H1 (cell line): Measurements from ENCODE around the gene LCNL1. TPM values are rescaled to one million over a fixed set of nuclear protein-coding genes. Genes with fewer than 3 reads are reported as not detected.

Experiments used
- CTCF ChIA-PET: fragments of 300-600 bp; sonication (Branson Sonifier 250); formaldehyde crosslinking; loops from one replicate; lab custom pipeline; 2021; ENCODE audit not compliant: partially characterized antibody; lab: Charles Lee
- POLR2A ChIA-PET: fragments of 300-600 bp; sonication (Branson Sonifier 250); formaldehyde crosslinking; loops from one replicate; lab custom pipeline; 2021; ENCODE audit warnings: inconsistent platforms; ENCODE audit not compliant: partially characterized antibody; lab: Charles Lee
- DNase-seq, 2 experiments: peaks; one replicate each; pipeline versions ENCODE4 v3.0.0 to v3.0.0-alpha.2; 2010 to 2022; ENCODE audit warnings: low spot score in 2 of 2, low read depth in 1 of 2, mixed read lengths in 1 of 2
- FAIRE-seq: peaks from 2 replicates; lab custom pipeline; 2011; peaks lifted over from hg19 to GRCh38; lab: Jason Lieb, UNC
- H2AFZ ChIP-seq: 2 replicates; pipeline ENCODE4 v1.8.1; 2012; ENCODE audit warnings: low read length, inconsistent platforms
- H2AK5ac ChIP-seq: 2 replicates; pipeline ENCODE4 v1.6.1; 2013; ENCODE audit warnings: low read depth, low read length
- H2BK120ac ChIP-seq: replicated peaks from 2 replicates; pipeline ENCODE3; 2013; ENCODE audit warnings: low read depth, low read length, inconsistent platforms
- H2BK12ac ChIP-seq: 2 replicates; pipeline ENCODE4 v1.6.1; 2013; ENCODE audit warnings: low read depth, low read length
- H2BK15ac ChIP-seq: 2 replicates; pipeline ENCODE4 v1.6.1; 2013; ENCODE audit warnings: low read length
- H2BK20ac ChIP-seq: 2 replicates; pipeline ENCODE4 v1.6.1; 2013; ENCODE audit warnings: low read length
- H2BK5ac ChIP-seq: 2 replicates; pipeline ENCODE4 v1.6.1; 2013; ENCODE audit warnings: low read depth, low read length
- H3K14ac ChIP-seq: 2 replicates; pipeline ENCODE4 v1.6.1; 2013; ENCODE audit warnings: inconsistent platforms; ENCODE audit not compliant: insufficient read length
- H3K18ac ChIP-seq: 2 replicates; pipeline ENCODE4 v1.6.1; 2013; ENCODE audit warnings: low read length; ENCODE audit errors: extremely low read depth
- H3K23ac ChIP-seq: 2 replicates; pipeline ENCODE4 v1.6.1; 2013; ENCODE audit warnings: inconsistent platforms; ENCODE audit not compliant: insufficient read length
- H3K23me2 ChIP-seq: 2 replicates; pipeline ENCODE4 v1.6.1; 2013; ENCODE audit warnings: low read depth, low read length
- H3K27ac ChIP-seq: 2 replicates; pipeline ENCODE4 v1.6.1; 2011; ENCODE audit warnings: low read depth, low read length, inconsistent platforms
- H3K27me3 ChIP-seq, 4 experiments: replicated peaks in 1 of 4; 1 replicate in 1 of 4; 2 replicates in 3 of 4; pipeline versions ENCODE4 v1.6.1 to v1.8.1; 2011 to 2013; ENCODE audit warnings: low read length in 3 of 4, mild to moderate bottlenecking in 3 of 4, inconsistent platforms in 2 of 4, mixed read lengths in 2 of 4, moderate library complexity in 1 of 4; ENCODE audit not compliant: control insufficient read depth in 3 of 4, insufficient read depth in 3 of 4; ENCODE audit errors: extremely low read depth in 1 of 4
- H3K36me3 ChIP-seq, 4 experiments: 2 replicates each; pipeline versions ENCODE4 v1.6.1 to v1.8.1; 2011 to 2013; ENCODE audit warnings: mild to moderate bottlenecking in 4 of 4, low read length in 3 of 4, moderate library complexity in 2 of 4, control low read depth in 1 of 4, inconsistent platforms in 1 of 4; ENCODE audit not compliant: insufficient read depth in 4 of 4, control insufficient read depth in 2 of 4
- H3K4ac ChIP-seq: replicated peaks from 2 replicates; pipeline ENCODE3; 2013; ENCODE audit warnings: low read length, low read depth, mixed read lengths, inconsistent platforms; ENCODE audit not compliant: insufficient read length
- H3K4me1 ChIP-seq, 4 experiments: replicated peaks in 1 of 4; 1 replicate in 1 of 4; 2 replicates in 3 of 4; pipeline versions ENCODE4 v1.6.1 to v1.8.1; 2011 to 2013; ENCODE audit warnings: low read length in 3 of 4, inconsistent platforms in 2 of 4, mixed read lengths in 1 of 4; ENCODE audit not compliant: insufficient read depth in 4 of 4, control insufficient read depth in 3 of 4
- H3K4me2 ChIP-seq, 2 experiments: 2 replicates each; pipeline versions ENCODE4 v1.6.1 to v1.8.1; 2011 to 2013; ENCODE audit warnings: low read depth in 2 of 2, low read length in 2 of 2, control low read depth in 1 of 2, inconsistent platforms in 1 of 2, mild to moderate bottlenecking in 1 of 2; ENCODE audit not compliant: insufficient read depth in 1 of 2
- H3K4me3 ChIP-seq, 4 experiments: fragments of 200-600, 300-600 bp in 1 of 4; sonication (generic), shearing (Covaris generic), sonication (Bioruptor Twin) in 1 of 4; 2 replicates each; pipeline versions ENCODE4 v1.5.1 to v1.8.1; 2011 to 2016; ENCODE audit warnings: low read length in 4 of 4, low read depth in 3 of 4, control low read depth in 2 of 4, inconsistent platforms in 2 of 4, mild to moderate bottlenecking in 2 of 4, mixed read lengths in 1 of 4, moderate library complexity in 1 of 4; ENCODE audit not compliant: insufficient read depth in 2 of 4; ENCODE audit errors: extremely low read depth in 1 of 4
- H3K56ac ChIP-seq: replicated peaks from 2 replicates; pipeline ENCODE3; 2013; ENCODE audit warnings: low read depth, mild to moderate bottlenecking, mixed read lengths, low read length, inconsistent platforms; ENCODE audit not compliant: insufficient read length
- H3K79me1 ChIP-seq: 2 replicates; pipeline ENCODE4 v1.6.1; 2013; ENCODE audit warnings: low read depth, low read length, control low read depth
- H3K79me2 ChIP-seq, 2 experiments: 2 replicates each; pipeline versions ENCODE4 v1.6.1 to v1.8.1; 2012 to 2013; ENCODE audit warnings: low read length in 2 of 2, mild to moderate bottlenecking in 2 of 2, inconsistent platforms in 1 of 2; ENCODE audit not compliant: insufficient read depth in 2 of 2, control insufficient read depth in 1 of 2
- H3K9ac ChIP-seq, 4 experiments: replicated peaks in 1 of 4; 1 replicate in 1 of 4; 2 replicates in 3 of 4; pipeline versions ENCODE4 v1.6.1 to v1.8.1; 2011 to 2013; ENCODE audit warnings: low read depth in 3 of 4, low read length in 3 of 4, control low read depth in 2 of 4, mild to moderate bottlenecking in 2 of 4, moderate library complexity in 2 of 4, inconsistent platforms in 1 of 4; ENCODE audit errors: extremely low read depth in 1 of 4
- H3K9me3 ChIP-seq, 2 experiments: 2 replicates each; pipeline versions ENCODE4 v1.6.1 to v1.8.1; 2012 to 2013; ENCODE audit warnings: mild to moderate bottlenecking in 2 of 2, moderate library complexity in 2 of 2, control low read depth in 1 of 2, inconsistent platforms in 1 of 2, low read depth in 1 of 2, low read length in 1 of 2, mixed read lengths in 1 of 2; ENCODE audit not compliant: insufficient read depth in 2 of 2
- H4K20me1 ChIP-seq, 2 experiments: replicated peaks in 1 of 2; 2 replicates each; pipeline versions ENCODE3 to v1.8.1; 2011 to 2013; ENCODE audit warnings: inconsistent platforms in 2 of 2, low read length in 2 of 2, mild to moderate bottlenecking in 1 of 2; ENCODE audit not compliant: insufficient read depth in 2 of 2, control insufficient read depth in 1 of 2
- H4K5ac ChIP-seq: 2 replicates; pipeline ENCODE4 v1.6.1; 2013; ENCODE audit warnings: low read length, low read depth, mixed read lengths, inconsistent platforms; ENCODE audit not compliant: insufficient read length
- H4K8ac ChIP-seq: 2 replicates; pipeline ENCODE4 v1.8.0; 2013; ENCODE audit warnings: mild to moderate bottlenecking, moderate library complexity, low read length, inconsistent platforms; ENCODE audit not compliant: insufficient read depth; ENCODE audit errors: extremely low read depth
- H4K91ac ChIP-seq: replicated peaks from 2 replicates; pipeline ENCODE3; 2013; ENCODE audit warnings: low read length, mixed read lengths, inconsistent platforms; ENCODE audit not compliant: insufficient read length
- ATF2 ChIP-seq: IDR thresholded peaks from 2 replicates; pipeline ENCODE4 v1.6.1; 2012; ENCODE audit warnings: low read length, inconsistent platforms
- CHD2 ChIP-seq: IDR thresholded peaks from 2 replicates; pipeline ENCODE4 v1.6.1; 2012; ENCODE audit warnings: low read length, improper control_type of control experiment
- KDM1A ChIP-seq: fragments of 200-600, 300-600 bp; sonication (generic); IDR thresholded peaks from 2 replicates; pipeline ENCODE4 v1.7.1; 2016; ENCODE audit warnings: mild to moderate bottlenecking, low read length, borderline replicate concordance
- PHF8 ChIP-seq: fragments of 200-600 bp; sonication (generic); conservative IDR thresholded peaks from 2 replicates; pipeline ENCODE4 v1.7.1; 2012; ENCODE audit warnings: low read depth, mild to moderate bottlenecking, inconsistent platforms, low read length, moderate library complexity
- RXRA ChIP-seq: IDR thresholded peaks from 2 replicates; pipeline ENCODE4 v1.6.1; 2011; ENCODE audit warnings: low read depth, mild to moderate bottlenecking, low read length, moderate library complexity; ENCODE audit not compliant: insufficient read depth
- TBP ChIP-seq: IDR thresholded peaks from 2 replicates; pipeline ENCODE4 v1.6.1; 2011; ENCODE audit warnings: low read depth, low read length, improper control_type of control experiment
- TEAD4 ChIP-seq: IDR thresholded peaks from 2 replicates; pipeline ENCODE4 v1.6.1; 2012; ENCODE audit warnings: low read depth, low read length, inconsistent platforms, mixed read lengths
- WGBS, 2 experiments: shearing (Covaris generic) in 1 of 2; methylation state at CpG; one replicate each; pipeline versions ENCODE4 v1.1.6 to v1.1.7; 2013 to 2015; ENCODE audit warnings: low lambda C conversion rate in 2 of 2, mixed read lengths in 2 of 2, inconsistent platforms in 1 of 2, low coverage in 1 of 2, missing lambda C conversion rate in 1 of 2; ENCODE audit not compliant: insufficient replicate concordance in 2 of 2, insufficient coverage in 1 of 2, insufficient read length in 1 of 2; ENCODE audit errors: extremely low coverage in 1 of 2, missing lambda C conversion rate in 1 of 2; 5-methylcytosine and 5-hydroxymethylcytosine counted together
- polyA plus RNA-seq, 7 experiments: library from polyadenylated mRNA; depleted of rRNA in 3 of 7; stranded (reverse) in 5 of 7; unstranded in 2 of 7; fragments of >200 nt in 5 of 7; fragments of 200-250 nt in 2 of 7; gene quantifications; 1 replicate in 5 of 7; 2 replicates in 1 of 7; 4 replicates in 1 of 7; pipeline versions ENCODE4 v1.2.1 to v1.2.3, GENCODE V29; 2011 to 2013; ENCODE audit warnings: missing spikeins in 2 of 7, mixed read lengths in 2 of 7
- total RNA-seq: library from RNA; stranded (reverse); fragmentation: NEBNext Ultra II Directional; extraction: Animal tissue kit (Norgen Biotek cat#: 25700); gene quantifications from 2 replicates; pipeline ENCODE4 v1.2.1, GENCODE V29; 2021

LCNL1 gene
- total and polyA plus RNA-seq, 2 of the 8 experiments (the other 6 are each of a cell fraction or from before 2014, with no cell fraction given): 0.11 TPM; not detected in 1

GRCh38 chr9:136968333-136969127 lies 14.3 kb upstream of the LCNL1 start:
- Histone ChIP-seq H3K4ac (no peak overlapping the region), H2AK5ac (no peak overlapping the region), H2BK20ac (no peak overlapping the region), H3K36me3 (no peaks in the 10 kb centered on the region), H3K4me2 (no peak overlapping the region), H3K14ac (no peak overlapping the region), H4K91ac (peak overlapping the region; percentile 15), H3K23me2 (no peaks in the 10 kb centered on the region), H3K4me3 (no peak overlapping the region), H3K79me1 (no peaks in the 10 kb centered on the region), H2BK5ac (no peak overlapping the region), H2BK15ac (no peak overlapping the region), H3K9ac (no peak overlapping the region), H2AFZ (no peak overlapping the region), H2BK120ac (no peak overlapping the region), H3K27ac (no peak overlapping the region), H3K9me3 (no peaks in the 10 kb centered on the region), H4K8ac (peak overlapping the region; percentile 51; the same call in 1 of the 2 replicates), H3K27me3 (no peaks in the 10 kb centered on the region), H3K4me1 (peaks cover 0 to 7% (median 5%) of the 10 kb centered on the region in 4 experiments; a peak in 4 of 7 replicates), H4K20me1 (no peaks in the 10 kb centered on the region), H2BK12ac (no peak overlapping the region), H3K18ac (no peak overlapping the region), H4K5ac (no peak overlapping the region), H3K56ac (no peak overlapping the region), H3K23ac (no peak overlapping the region), H3K79me2 (no peaks in the 10 kb centered on the region)
- no peak for DNase-seq
- WGBS, 2 experiments: 90% methylated on average over 13 of the region's 17 CpGs; no CpG with 5 or more reads in 1 of the 2 experiments
- ChIA-PET POLR2A (no interaction called here), CTCF (interaction anchor here (1.0 to 9.4 kb wide), 9 partner anchors 8 to 318 kb away, joined by 3 to 38 read pairs (median 3); partner anchors contain the start of genes C8G, CLIC3 and PAXX)
- no peak for FAIRE-seq
- TF ChIP-seq CHD2 (no peak), ATF2 (no peak), TBP (no peak), TEAD4 (no peak), RXRA (no peak), KDM1A (no peak), PHF8 (no peak)
